ENCODE measurements around the gene PITPNC1. TPM values are rescaled to one million over a fixed set of nuclear protein-coding genes. Genes with fewer than 3 reads are reported as not detected.
A peak's percentile ranks its signal among the peaks of the same experiment; 100 is the strongest.
"Not testable (repeated sequence)": the region's sequence is repeated elsewhere in the genome, so short reads cannot be mapped to it uniquely, and the experiment has no call there.

PITPNC1 gene
- total RNA-seq, 1 donor from 2014 or later = 19.3 TPM

- Mint-ChIP-seq H3K4me1 (peaks cover 2% of the 10 kb centered on the region), H3K27me3 (no peaks in the 10 kb centered on the region), H3K9me3 (peaks cover 6% of the 10 kb centered on the region), H3K27ac (no peak overlapping the region), H3K36me3 (ENCODE audit: low read depth) (peaks cover 4% of the 10 kb centered on the region), H3K4me3 (no peak overlapping the region)
- POLR2A ChIA-PET = no interaction called here
- DNase-seq (no peak), ATAC-seq (ENCODE audit: low read depth) (no peak)
- intact Hi-C loops (cut with micrococcal nuclease) = no loop called here
- CTCF ChIA-PET = no interaction called here
- no peak for TF ChIP-seq CTCF (IDR thresholded peaks at IDR 0.05)
Measured at GRCh38 chr17:67625971-67626370, 248.9 kb downstream of the PITPNC1 start.

- Mint-ChIP-seq H3K9me3 (peaks cover 6% of the 10 kb centered on the region), H3K36me3 (ENCODE audit: low read depth) (peaks cover 23% of the 10 kb centered on the region), H3K4me3 (no peak overlapping the region), H3K27ac (no peak overlapping the region), H3K4me1 (peaks cover 2% of the 10 kb centered on the region), H3K27me3 (no peaks in the 10 kb centered on the region)
- ChIA-PET POLR2A (no interaction called here), CTCF (interaction anchor here (1.0 kb wide), 1 partner anchor 254 kb away, joined by 3 read pairs; no protein-coding TSS in a partner anchor)
- TF ChIP-seq CTCF (IDR thresholded peaks at IDR 0.05) = no peak
- intact Hi-C loops (cut with micrococcal nuclease) = no loop called here
- DNase-seq (no peak), ATAC-seq (ENCODE audit: low read depth) (peak; percentile 21)
Measured at GRCh38 chr17:67628580-67629013, 251.5 kb downstream of the PITPNC1 start.

- ChIA-PET POLR2A (no interaction called here), CTCF (no interaction called here)
- Mint-ChIP-seq H3K27ac (no peak overlapping the region), H3K36me3 (ENCODE audit: low read depth) (peaks cover 23% of the 10 kb centered on the region), H3K27me3 (no peaks in the 10 kb centered on the region), H3K4me1 (peaks cover 2% of the 10 kb centered on the region), H3K9me3 (peaks cover 6% of the 10 kb centered on the region), H3K4me3 (no peak overlapping the region)
- intact Hi-C loops (cut with micrococcal nuclease) = no loop called here
- no peak for ATAC-seq (ENCODE audit: low read depth)
- DNase-seq = no peak
- TF ChIP-seq CTCF (IDR thresholded peaks at IDR 0.05) = no peak
Measured at GRCh38 chr17:67629971-67630320, 252.9 kb downstream of the PITPNC1 start.

GRCh38 chr17:67630836-67631235 is 253.8 kb downstream of the PITPNC1 start:
- CTCF ChIA-PET; H3K4me1 Mint-ChIP-seq; H3K27ac Mint-ChIP-seq; DNase-seq; H3K9me3 Mint-ChIP-seq; intact Hi-C loops (cut with micrococcal nuclease); H3K27me3 Mint-ChIP-seq; H3K4me3 Mint-ChIP-seq; POLR2A ChIA-PET; ATAC-seq (ENCODE audit: low read depth): not testable (repeated sequence)
- peaks cover 23% of the 10 kb centered on the region for H3K36me3 Mint-ChIP-seq (ENCODE audit: low read depth)

- ChIA-PET POLR2A (no interaction called here), CTCF (no interaction called here)
- no peak overlapping the region for H3K4me3 Mint-ChIP-seq
- H3K27me3 Mint-ChIP-seq = no peaks in the 10 kb centered on the region
- intact Hi-C loops (cut with micrococcal nuclease) = no loop called here
- no peak for ATAC-seq (ENCODE audit: low read depth)
- H3K36me3 Mint-ChIP-seq (ENCODE audit: low read depth) = peaks cover 23% of the 10 kb centered on the region
- H3K27ac Mint-ChIP-seq = no peak overlapping the region
- peaks cover 2% of the 10 kb centered on the region for H3K4me1 Mint-ChIP-seq
- H3K9me3 Mint-ChIP-seq = peaks cover 6% of the 10 kb centered on the region
- TF ChIP-seq CTCF (IDR thresholded peaks at IDR 0.05) = no peak
- DNase-seq = no peak
Measured at GRCh38 chr17:67632141-67632540, 255.1 kb downstream of the PITPNC1 start.

GRCh38 chr17:67633751-67634211 is 256.7 kb downstream of the PITPNC1 start:
- CTCF ChIA-PET = no interaction called here
- no peak overlapping the region for H3K4me3 Mint-ChIP-seq
- H3K4me1 Mint-ChIP-seq = no peaks in the 10 kb centered on the region
- intact Hi-C loops (cut with micrococcal nuclease) = no loop called here
- H3K9me3 Mint-ChIP-seq = no peaks in the 10 kb centered on the region
- H3K27me3 Mint-ChIP-seq = no peaks in the 10 kb centered on the region
- POLR2A ChIA-PET = no interaction called here
- DNase-seq = no peak
- no peak for TF ChIP-seq CTCF (IDR thresholded peaks at IDR 0.05)
- peaks cover 20% of the 10 kb centered on the region for H3K36me3 Mint-ChIP-seq (ENCODE audit: low read depth)
- no peak for ATAC-seq (ENCODE audit: low read depth)
- no peak overlapping the region for H3K27ac Mint-ChIP-seq
